ENCODE data around the gene SH3D21.

SH3D21 gene

DNA sequence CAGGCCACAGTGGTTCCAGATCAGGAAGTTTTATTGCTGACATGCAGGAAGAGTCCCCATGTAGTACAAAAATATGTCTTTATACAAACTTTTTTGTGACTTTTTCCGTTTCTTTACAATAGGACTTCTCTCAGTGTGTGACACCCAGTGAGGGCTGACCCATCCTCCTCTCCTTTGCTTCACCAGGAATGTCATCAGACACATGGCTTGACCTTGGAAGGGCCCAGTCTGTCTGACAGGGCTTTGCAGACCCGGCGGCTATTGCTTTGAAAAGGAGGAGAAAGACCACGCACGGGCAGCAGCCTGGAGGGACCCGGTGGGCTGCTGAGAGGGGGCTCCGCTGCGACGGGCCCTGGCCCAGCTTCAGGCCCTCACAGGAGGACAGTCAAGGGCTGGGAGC lies 33.4 kb downstream of the SH3D21 start:
- ChIA-PET POLR2A (no interaction called here), CTCF (interaction anchor here (6.3 to 8.9 kb wide), 2 partner anchors 78 to 85 kb away, joined by 72 to 86 read pairs; no protein-coding TSS in a partner anchor)
- H3K36me3 ChIP-seq (ENCODE audit: control insufficient read depth in 4 of 4, insufficient read depth in 4 of 4, low read length in 3 of 4), result peaks cover 10 to 46% (median 24%) of the 10 kb centered on the region in 4 experiments
- no peak for DNase-seq
- 86% methylated on average over 8 of the region's 9 CpGs for WGBS (ENCODE audit: insufficient coverage)
- H3K27me3 ChIP-seq (replicated peaks in 2 of 5; ENCODE audit: control insufficient read depth in 4 of 5, insufficient read depth in 5 of 5, low read length in 4 of 5), result no peaks in the 10 kb centered on the region
- H3K9me3 ChIP-seq (ENCODE audit: control extremely low read depth in 1 of 5, control insufficient read depth in 4 of 5, insufficient read depth in 2 of 5, low read depth in 1 of 5, low read length in 4 of 5), result no peaks in the 10 kb centered on the region
- H3K27ac ChIP-seq (ENCODE audit: insufficient read depth in 1 of 2, low read depth in 1 of 2, low read length in 2 of 2, poor library complexity in 1 of 2, severe bottlenecking in 2 of 2), result no peak overlapping the region
- peaks cover 0 to 14% (median 8%) of the 10 kb centered on the region in 4 experiments for H3K4me1 ChIP-seq (ENCODE audit: control extremely low read depth in 1 of 4, control insufficient read depth in 4 of 4, insufficient read depth in 4 of 4, low read length in 3 of 4)
- H3K4me3 ChIP-seq (ENCODE audit: control insufficient read depth in 1 of 7, extremely low read depth in 1 of 7, insufficient read depth in 4 of 7, low read depth in 2 of 7, low read length in 6 of 7), result no peak overlapping the region

DNA sequence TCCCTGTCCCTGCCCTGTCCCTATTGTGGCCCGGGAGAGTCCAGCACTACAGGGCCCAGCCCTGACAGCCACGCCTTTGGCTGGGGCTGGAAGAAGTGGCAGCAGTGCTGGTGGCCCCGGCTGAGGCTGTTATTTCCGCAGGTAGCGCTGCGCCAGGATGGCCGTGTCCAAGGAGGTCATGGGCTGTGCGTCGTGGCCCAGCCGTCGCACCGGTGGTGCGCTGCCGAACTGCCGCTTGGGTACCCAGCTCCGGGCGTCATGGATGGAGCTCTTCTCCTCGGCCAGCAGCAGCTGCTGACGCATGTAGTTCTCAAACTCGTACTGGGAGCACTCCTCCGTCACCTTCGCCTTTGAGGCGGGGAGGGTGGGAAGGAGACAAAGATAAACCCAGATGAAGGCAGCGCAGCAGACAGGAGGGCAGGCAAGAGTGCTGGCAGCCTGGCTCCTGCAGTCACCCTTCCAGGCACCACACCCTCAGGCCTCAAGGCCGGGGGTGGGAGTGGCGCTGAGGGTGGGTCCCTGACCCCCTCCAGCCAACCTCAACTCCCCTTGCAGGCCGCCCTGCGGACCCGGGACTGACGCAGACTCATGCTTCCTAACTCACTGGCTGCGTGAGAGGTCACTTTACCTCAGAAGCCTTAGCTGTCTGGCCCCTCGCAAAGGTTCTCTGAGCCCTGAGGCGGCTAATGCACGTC lies 35.6 kb downstream of the SH3D21 start:
- H3K27me3 ChIP-seq (replicated peaks in 2 of 5; ENCODE audit: control insufficient read depth in 4 of 5, insufficient read depth in 5 of 5, low read length in 4 of 5), result no peaks in the 10 kb centered on the region
- H3K36me3 ChIP-seq (ENCODE audit: control insufficient read depth in 4 of 4, insufficient read depth in 4 of 4, low read length in 3 of 4), result peaks cover 13 to 63% (median 39%) of the 10 kb centered on the region in 4 experiments
- H3K4me3 ChIP-seq (ENCODE audit: control insufficient read depth in 1 of 7, extremely low read depth in 1 of 7, insufficient read depth in 4 of 7, low read depth in 2 of 7, low read length in 6 of 7), result no peak overlapping the region
- H3K9me3 ChIP-seq (ENCODE audit: control extremely low read depth in 1 of 5, control insufficient read depth in 4 of 5, insufficient read depth in 2 of 5, low read depth in 1 of 5, low read length in 4 of 5), result no peaks in the 10 kb centered on the region
- ChIA-PET CTCF (interaction anchor here (0.7 to 8.9 kb wide), 26 partner anchors 8 to 154 kb away, joined by 3 to 86 read pairs (median 6); partner anchors contain the start of genes LSM10, MRPS15, SH3D21 and STK40), POLR2A (interaction anchor here (1.0 to 1.4 kb wide), 2 partner anchors 27 to 80 kb away, joined by 3 to 5 read pairs; no protein-coding TSS in a partner anchor)
- H3K4me1 ChIP-seq (ENCODE audit: control extremely low read depth in 1 of 4, control insufficient read depth in 4 of 4, insufficient read depth in 4 of 4, low read length in 3 of 4), result peaks cover 0 to 14% (median 8%) of the 10 kb centered on the region in 4 experiments
- 97% methylated on average over 24 of the region's 34 CpGs for WGBS (ENCODE audit: insufficient coverage)
- H3K27ac ChIP-seq (ENCODE audit: insufficient read depth in 1 of 2, low read depth in 1 of 2, low read length in 2 of 2, poor library complexity in 1 of 2, severe bottlenecking in 2 of 2), result no peak overlapping the region
- DNase-seq, result no peak

DNA sequence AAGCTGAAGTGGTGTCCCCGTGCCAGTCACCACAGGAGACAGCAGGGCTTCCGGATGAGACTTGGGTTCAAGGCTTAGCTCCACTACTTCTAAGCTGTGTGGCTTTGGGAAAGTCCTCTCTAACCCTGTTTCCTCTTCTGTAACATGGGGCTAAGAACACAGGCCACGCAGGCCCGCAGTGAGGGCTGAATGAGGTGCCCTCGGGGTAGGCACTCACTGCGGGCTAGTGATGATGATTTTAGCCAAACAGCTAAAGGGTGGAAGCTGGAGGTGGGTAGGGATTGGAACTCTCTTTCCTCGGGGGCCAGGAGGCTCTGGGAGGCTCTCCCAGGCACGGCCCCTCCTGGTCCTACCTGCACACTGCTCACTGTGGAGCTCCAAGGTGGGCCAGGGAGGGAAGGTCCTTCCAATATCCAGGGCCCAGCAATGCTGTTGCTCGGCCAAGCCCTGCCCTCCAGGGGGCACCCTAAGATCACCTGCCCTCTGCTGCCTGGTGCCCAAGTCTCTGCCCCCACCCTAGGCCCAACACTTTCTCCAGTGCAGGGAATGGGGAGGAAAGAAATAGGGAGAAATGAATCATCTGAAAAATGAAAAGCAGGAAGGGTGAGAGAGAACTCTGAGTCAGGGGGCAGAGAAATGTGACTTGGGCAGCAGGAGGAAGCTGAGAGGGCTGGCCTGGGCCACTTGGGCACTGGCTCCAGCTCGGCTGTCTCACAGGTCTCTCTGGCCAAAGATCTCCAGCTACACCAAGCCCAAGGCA lies 36.4 kb downstream of the SH3D21 start:
- CTCF ChIA-PET, result interaction anchor here (0.7 to 8.9 kb wide), 30 partner anchors 9 to 155 kb away, joined by 3 to 86 read pairs (median 5); partner anchors contain the start of genes LSM10, MRPS15 and STK40
- POLR2A ChIA-PET, result interaction anchor here (0.7 to 1.4 kb wide), 2 partner anchors 26 to 28 kb away, joined by 3 to 5 read pairs; no protein-coding TSS in a partner anchor
- Histone ChIP-seq H3K27ac (ENCODE audit: insufficient read depth in 1 of 2, low read depth in 1 of 2, low read length in 2 of 2, poor library complexity in 1 of 2, severe bottlenecking in 2 of 2) (no peak overlapping the region), H3K27me3 (replicated peaks in 2 of 5; ENCODE audit: control insufficient read depth in 4 of 5, insufficient read depth in 5 of 5, low read length in 4 of 5) (no peaks in the 10 kb centered on the region), H3K9me3 (ENCODE audit: control extremely low read depth in 1 of 5, control insufficient read depth in 4 of 5, insufficient read depth in 2 of 5, low read depth in 1 of 5, low read length in 4 of 5) (no peaks in the 10 kb centered on the region), H3K4me3 (ENCODE audit: control insufficient read depth in 1 of 7, extremely low read depth in 1 of 7, insufficient read depth in 4 of 7, low read depth in 2 of 7, low read length in 6 of 7) (no peak overlapping the region), H3K36me3 (ENCODE audit: control insufficient read depth in 4 of 4, insufficient read depth in 4 of 4, low read length in 3 of 4) (peaks cover 13 to 70% (median 44%) of the 10 kb centered on the region in 4 experiments), H3K4me1 (ENCODE audit: control extremely low read depth in 1 of 4, control insufficient read depth in 4 of 4, insufficient read depth in 4 of 4, low read length in 3 of 4) (peaks cover 0 to 14% (median 8%) of the 10 kb centered on the region in 4 experiments)
- peak; percentile 52 to 67 (median 53) for DNase-seq
- WGBS (ENCODE audit: insufficient coverage), result 89% methylated on average over 3 of the region's 10 CpGs

DNA sequence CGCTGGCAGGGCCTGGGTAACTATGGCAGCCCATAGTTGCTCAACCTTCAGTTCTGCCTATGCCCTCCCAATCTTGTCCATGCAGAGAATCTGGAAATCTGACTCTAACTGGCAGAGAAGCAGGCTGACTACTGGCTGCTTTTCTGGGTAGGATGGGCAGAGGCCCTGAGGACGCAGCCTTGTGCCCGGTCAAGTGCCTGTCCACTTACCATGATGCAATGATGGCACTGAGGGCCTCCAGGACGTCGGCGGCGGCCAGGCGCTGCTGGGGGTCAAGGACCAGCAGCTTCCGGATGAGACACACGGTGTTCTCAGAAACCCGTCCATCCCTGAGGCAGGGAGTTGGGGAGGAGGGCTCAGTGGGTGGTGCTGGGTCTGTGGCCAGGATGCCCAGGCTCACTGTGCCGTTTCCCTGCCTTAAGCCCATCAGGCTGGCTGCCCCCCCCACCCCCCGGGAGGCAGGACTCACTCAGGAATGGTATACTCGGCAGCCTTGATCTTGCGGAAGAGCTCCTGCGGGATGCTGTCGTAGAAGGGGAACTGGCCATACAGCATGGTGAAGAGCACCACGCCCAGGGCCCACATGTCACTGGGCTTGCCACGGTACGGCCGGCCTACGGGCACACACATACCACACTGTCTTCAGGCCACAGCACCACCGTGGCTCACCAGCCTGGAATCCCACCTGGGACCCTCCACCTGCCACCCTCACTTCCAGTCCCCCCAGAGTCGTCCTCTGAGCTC lies 37.7 kb downstream of the SH3D21 start:
- Histone ChIP-seq H3K4me1 (ENCODE audit: control extremely low read depth in 1 of 4, control insufficient read depth in 4 of 4, insufficient read depth in 4 of 4, low read length in 3 of 4) (peaks cover 0 to 14% (median 6%) of the 10 kb centered on the region in 4 experiments), H3K36me3 (ENCODE audit: control insufficient read depth in 4 of 4, insufficient read depth in 4 of 4, low read length in 3 of 4) (peaks cover 21 to 80% (median 50%) of the 10 kb centered on the region in 4 experiments), H3K4me3 (ENCODE audit: control insufficient read depth in 1 of 7, extremely low read depth in 1 of 7, insufficient read depth in 4 of 7, low read depth in 2 of 7, low read length in 6 of 7) (no peak overlapping the region), H3K9me3 (ENCODE audit: control extremely low read depth in 1 of 5, control insufficient read depth in 4 of 5, insufficient read depth in 2 of 5, low read depth in 1 of 5, low read length in 4 of 5) (no peaks in the 10 kb centered on the region), H3K27ac (ENCODE audit: insufficient read depth in 1 of 2, low read depth in 1 of 2, low read length in 2 of 2, poor library complexity in 1 of 2, severe bottlenecking in 2 of 2) (no peak overlapping the region), H3K27me3 (replicated peaks in 2 of 5; ENCODE audit: control insufficient read depth in 4 of 5, insufficient read depth in 5 of 5, low read length in 4 of 5) (no peaks in the 10 kb centered on the region)
- 98% methylated on average over 21 of the region's 24 CpGs for WGBS (ENCODE audit: insufficient coverage)
- DNase-seq, result no peak
- CTCF ChIA-PET, result interaction anchor here (0.7 to 8.9 kb wide), 14 partner anchors 8 to 156 kb away, joined by 3 to 86 read pairs (median 10); partner anchors contain the start of genes LSM10 and STK40
- POLR2A ChIA-PET, result no interaction called here

DNA sequence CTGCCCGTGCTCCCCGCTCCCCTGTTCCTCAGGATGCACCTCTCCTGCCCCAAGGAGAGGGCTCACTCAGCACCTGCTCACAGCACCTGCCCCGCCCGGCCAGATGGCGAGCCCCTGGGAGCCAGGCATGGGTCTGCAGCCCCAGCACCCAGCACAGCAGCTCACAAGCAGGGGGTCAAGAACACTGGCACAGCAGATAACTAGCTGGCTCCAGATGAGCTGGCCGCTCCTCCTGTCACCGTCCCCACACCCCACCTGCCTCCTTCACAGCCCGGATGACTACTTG lies 38.2 kb downstream of the SH3D21 start:
- ChIA-PET CTCF (interaction anchor here (4.5 to 8.9 kb wide), 3 partner anchors 8 to 80 kb away, joined by 37 to 86 read pairs (median 72); no protein-coding TSS in a partner anchor), POLR2A (no interaction called here)
- WGBS (ENCODE audit: insufficient coverage), result 95% methylated on average over 6 of the region's 8 CpGs
- peaks cover 0 to 11% (median 4%) of the 10 kb centered on the region in 4 experiments for H3K4me1 ChIP-seq (ENCODE audit: control extremely low read depth in 1 of 4, control insufficient read depth in 4 of 4, insufficient read depth in 4 of 4, low read length in 3 of 4)
- H3K4me3 ChIP-seq (ENCODE audit: control insufficient read depth in 1 of 7, extremely low read depth in 1 of 7, insufficient read depth in 4 of 7, low read depth in 2 of 7, low read length in 6 of 7), result no peak overlapping the region
- H3K36me3 ChIP-seq (ENCODE audit: control insufficient read depth in 4 of 4, insufficient read depth in 4 of 4, low read length in 3 of 4), result peaks cover 21 to 82% (median 52%) of the 10 kb centered on the region in 4 experiments
- H3K27me3 ChIP-seq (replicated peaks in 2 of 5; ENCODE audit: control insufficient read depth in 4 of 5, insufficient read depth in 5 of 5, low read length in 4 of 5), result no peaks in the 10 kb centered on the region
- H3K9me3 ChIP-seq (ENCODE audit: control extremely low read depth in 1 of 5, control insufficient read depth in 4 of 5, insufficient read depth in 2 of 5, low read depth in 1 of 5, low read length in 4 of 5), result no peaks in the 10 kb centered on the region
- no peak for DNase-seq
- no peak overlapping the region for H3K27ac ChIP-seq (ENCODE audit: insufficient read depth in 1 of 2, low read depth in 1 of 2, low read length in 2 of 2, poor library complexity in 1 of 2, severe bottlenecking in 2 of 2)

DNA sequence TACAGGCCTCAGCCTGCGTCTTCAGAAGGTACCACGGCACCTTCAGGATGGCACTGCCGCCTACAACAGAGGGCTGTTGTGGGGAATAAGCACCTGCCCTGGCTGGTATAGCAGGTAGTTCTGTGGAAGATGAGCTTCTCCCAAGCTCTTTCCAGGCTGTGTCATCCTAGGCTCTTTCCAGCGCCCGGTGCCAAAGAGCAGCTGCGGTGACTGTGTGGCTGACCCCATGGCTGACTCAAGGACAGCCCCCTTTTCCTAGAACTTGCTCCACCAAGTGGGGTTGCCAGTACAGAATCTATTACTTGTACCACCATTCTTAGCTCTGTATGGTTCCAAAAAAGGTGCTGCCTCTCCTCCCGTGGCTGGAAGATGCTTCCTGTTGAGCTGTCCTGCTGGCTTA lies 39.2 kb downstream of the SH3D21 start:
- CTCF ChIA-PET, result interaction anchor here (0.8 to 8.9 kb wide), 7 partner anchors 8 to 79 kb away, joined by 3 to 86 read pairs (median 4); no protein-coding TSS in a partner anchor
- Histone ChIP-seq H3K4me1 (ENCODE audit: control extremely low read depth in 1 of 4, control insufficient read depth in 4 of 4, insufficient read depth in 4 of 4, low read length in 3 of 4) (peaks cover 0 to 16% (median 14%) of the 10 kb centered on the region in 4 experiments), H3K9me3 (ENCODE audit: control extremely low read depth in 1 of 5, control insufficient read depth in 4 of 5, insufficient read depth in 2 of 5, low read depth in 1 of 5, low read length in 4 of 5) (no peaks in the 10 kb centered on the region), H3K36me3 (ENCODE audit: control insufficient read depth in 4 of 4, insufficient read depth in 4 of 4, low read length in 3 of 4) (peaks cover 21 to 87% (median 49%) of the 10 kb centered on the region in 4 experiments), H3K27me3 (replicated peaks in 2 of 5; ENCODE audit: control insufficient read depth in 4 of 5, insufficient read depth in 5 of 5, low read length in 4 of 5) (no peaks in the 10 kb centered on the region), H3K4me3 (ENCODE audit: control insufficient read depth in 1 of 7, extremely low read depth in 1 of 7, insufficient read depth in 4 of 7, low read depth in 2 of 7, low read length in 6 of 7) (no peak overlapping the region), H3K27ac (ENCODE audit: insufficient read depth in 1 of 2, low read depth in 1 of 2, low read length in 2 of 2, poor library complexity in 1 of 2, severe bottlenecking in 2 of 2) (no peak overlapping the region)
- over 99% methylated on average over 7 of the region's 7 CpGs for WGBS (ENCODE audit: insufficient coverage)
- no peak for DNase-seq
- POLR2A ChIA-PET, result no interaction called here
